A549 (cell line): Measurements from ENCODE around the gene NTRK3. TPM values are rescaled to one million over a fixed set of nuclear protein-coding genes. Genes with fewer than 3 reads are reported as not detected.

Experiments used
- ATAC-seq, 2 experiments: fragments of 200-7000 bp in 1 of 2; fragments of >200 bp in 1 of 2; cut with Nextera tagmentation in 1 of 2; cut with Tn5 transposase in 1 of 2; 3 replicates each; pipeline versions ENCODE4 v1.8.0 to v1.9.1; 2018 to 2020; ENCODE audit warnings: mild to moderate bottlenecking in 1 of 2, moderate library complexity in 1 of 2
- CTCF ChIA-PET: fragments of 300-600 bp; sonication (Branson Sonifier 250); formaldehyde crosslinking; extraction: SDS; loops from one replicate; lab custom pipeline; 2021; ENCODE audit warnings: antibody characterized with exemption, inconsistent platforms; lab: Yijun Ruan, JAX
- POLR2A ChIA-PET: fragments of 350-600 bp; formaldehyde crosslinking; extraction: SDS; loops from one replicate; lab custom pipeline; 2021; ENCODE audit warnings: antibody characterized with exemption, inconsistent platforms; lab: Yijun Ruan, JAX
- DNase-seq, 2 experiments: peaks; one replicate each; pipeline versions ENCODE4 v3.0.0 to v3.0.0-alpha.2; 2011 to 2016; ENCODE audit warnings: low read depth in 1 of 2, low spot score in 1 of 2
- FAIRE-seq: peaks from 2 replicates; lab custom pipeline; 2011; peaks lifted over from hg19 to GRCh38; lab: Jason Lieb, UNC
- H3K27ac ChIP-seq, 2 experiments: fragments of >200 bp; sonication (Bioruptor Twin); formaldehyde crosslinking; 3 replicates each; pipeline ENCODE4 v1.5.1; 2016 to 2017
- H3K4me1 ChIP-seq: fragments of >200 bp; sonication (Bioruptor Twin); formaldehyde crosslinking; 3 replicates; pipeline ENCODE4 v1.6.1; 2016
- H3K4me2 ChIP-seq: fragments of >200 bp; sonication (Bioruptor Twin); formaldehyde crosslinking; 3 replicates; pipeline ENCODE4 v1.6.1; 2016
- H3K4me3 ChIP-seq: fragments of >200 bp; sonication (Bioruptor Twin); formaldehyde crosslinking; 3 replicates; pipeline ENCODE4 v1.5.1; 2016
- H3K9me3 ChIP-seq: fragments of >200 bp; sonication (Bioruptor Twin); formaldehyde crosslinking; 3 replicates; pipeline ENCODE4 v1.6.1; 2016
- ATOH8 ChIP-seq: fragments of 250-450 bp; sonication (Bioruptor Pico); IDR thresholded peaks from 2 replicates; pipeline ENCODE4 v1.5.0; 2020; ENCODE audit warnings: low read depth, mild to moderate bottlenecking, moderate library complexity
- BCL3 ChIP-seq: fragments of >200 bp; sonication (Bioruptor Twin); formaldehyde crosslinking; IDR thresholded peaks from 3 replicates; pipeline ENCODE4 v1.6.1; 2016
- CEBPB ChIP-seq, 2 experiments: fragments of >200 bp in 1 of 2; sonication (Bioruptor Twin) in 1 of 2; formaldehyde crosslinking in 1 of 2; IDR thresholded peaks; 2 replicates each; pipeline ENCODE4 v1.6.1; 2012 to 2016
- CHD2 ChIP-seq: fragments of 150-350 bp; IDR thresholded peaks from 2 replicates; pipeline ENCODE4 v1.6.1; 2014; ENCODE audit warnings: low read length; ENCODE audit not compliant: partially characterized antibody
- E2F6 ChIP-seq: IDR thresholded peaks from 2 replicates; pipeline ENCODE4 v1.6.1; 2012; ENCODE audit warnings: low read depth, borderline replicate concordance
- ELK1 ChIP-seq: fragments of 150-350 bp; IDR thresholded peaks from 2 replicates; pipeline ENCODE4 v1.6.1; 2014; ENCODE audit warnings: low read depth, mild to moderate bottlenecking, low read length
- EP300 ChIP-seq, 2 experiments: fragments of >200 bp; sonication (Bioruptor Twin); formaldehyde crosslinking; IDR thresholded peaks; 2 replicates in 1 of 2; 3 replicates in 1 of 2; pipeline ENCODE4 v1.6.1; 2016 to 2017
- ESRRA ChIP-seq: fragments of 150-350 bp; IDR thresholded peaks from 2 replicates; pipeline ENCODE4 v1.6.1; 2014; ENCODE audit warnings: mild to moderate bottlenecking, low read length, borderline replicate concordance
- HMGXB4 ChIP-seq: fragments of 250-450 bp; sonication (Bioruptor Pico); IDR thresholded peaks from 2 replicates; pipeline ENCODE4 v1.5.0; 2021; ENCODE audit warnings: mild to moderate bottlenecking, moderate library complexity, borderline replicate concordance
- HOXA7 ChIP-seq: fragments of 250-450 bp; sonication (Bioruptor Pico); IDR thresholded peaks from 2 replicates; pipeline ENCODE4 v1.5.0; 2020; ENCODE audit warnings: mild to moderate bottlenecking, moderate library complexity
- JUNB ChIP-seq: fragments of >200 bp; sonication (Bioruptor Twin); formaldehyde crosslinking; IDR thresholded peaks from 2 replicates; pipeline ENCODE4 v1.6.1; 2016
- KDM5A ChIP-seq: fragments of 200-600 bp; sonication (generic); IDR thresholded peaks from 2 replicates; pipeline ENCODE4 v1.6.1; 2016; ENCODE audit warnings: antibody characterized with exemption, mild to moderate bottlenecking
- NFE2L2 ChIP-seq: fragments of 150-350 bp; conservative IDR thresholded peaks from 2 replicates; pipeline ENCODE4 v1.6.1; 2014; ENCODE audit warnings: low read length
- NPAS2 ChIP-seq: fragments of 250-450 bp; sonication (Bioruptor Pico); IDR thresholded peaks from 2 replicates; pipeline ENCODE4 v1.8.0; 2022; ENCODE audit warnings: mild to moderate bottlenecking, moderate library complexity, borderline replicate concordance
- NR3C1 ChIP-seq: fragments of >200 bp; sonication (Bioruptor Twin); formaldehyde crosslinking; IDR thresholded peaks from 3 replicates; pipeline ENCODE4 v1.6.1; 2017
- PHF8 ChIP-seq: fragments of 200-600 bp; sonication (generic); IDR thresholded peaks from 2 replicates; pipeline ENCODE4 v1.6.1; 2016; ENCODE audit warnings: low read depth, mild to moderate bottlenecking, antibody characterized with exemption, moderate library complexity, borderline replicate concordance
- RAD21 ChIP-seq, 2 experiments: fragments of >200 bp in 1 of 2; sonication (Bioruptor Twin) in 1 of 2; formaldehyde crosslinking in 1 of 2; IDR thresholded peaks in 1 of 2; conservative IDR thresholded peaks in 1 of 2; 2 replicates in 1 of 2; 3 replicates in 1 of 2; pipeline ENCODE4 v1.6.1; 2012 to 2018; ENCODE audit warnings: inconsistent platforms in 1 of 2
- RARB ChIP-seq: fragments of 250-450 bp; sonication (Bioruptor Pico); IDR thresholded peaks from 2 replicates; pipeline ENCODE4 v1.8.0; 2021; ENCODE audit warnings: mild to moderate bottlenecking, moderate library complexity
- USF2 ChIP-seq: fragments of 450-650 bp; IDR thresholded peaks from 2 replicates; pipeline ENCODE4 v1.6.1; 2014; ENCODE audit warnings: antibody characterized with exemption
- ZC3H11A ChIP-seq: fragments of 450-650 bp; IDR thresholded peaks from 2 replicates; pipeline ENCODE4 v1.6.1; 2014; ENCODE audit warnings: antibody characterized with exemption, mild to moderate bottlenecking
- ZSCAN20 ChIP-seq: fragments of 250-450 bp; sonication (Bioruptor Pico); IDR thresholded peaks from 2 replicates; pipeline ENCODE4 v1.8.0; 2022; ENCODE audit warnings: mild to moderate bottlenecking, moderate library complexity
- WGBS: methylation state at CpG from one replicate; pipeline ENCODE4 v1.1.6; 2017; ENCODE audit errors: missing lambda C conversion rate; 5-methylcytosine and 5-hydroxymethylcytosine counted together
- polyA plus RNA-seq, 4 experiments: library from polyadenylated mRNA; depleted of rRNA in 3 of 4; stranded (reverse); fragments of >200 nt; fragmentation: RNase III in 1 of 4; extraction: RNeasy Plus Mini Kit Qiagen cat#74134 plus additional on column Dnase treatment in 1 of 4; gene quantifications; 2 replicates in 3 of 4; 3 replicates in 1 of 4; pipeline ENCODE4 v1.2.3, GENCODE V29; 2011 to 2017

Gene NTRK3
- polyA plus RNA-seq, 2 of the 4 experiments (the other 2 are of a cell fraction): 55.0 to 55.2 TPM

GRCh38 chr15:88127432-88127790 is 129.1 kb downstream of the NTRK3 start:
- ChIA-PET POLR2A (no interaction called here), CTCF (no interaction called here)
- ATAC-seq (no peak), FAIRE-seq (no peak)
- Histone ChIP-seq H3K4me3 (no peak overlapping the region), H3K9me3 (no peaks in the 10 kb centered on the region), H3K4me2 (no peak overlapping the region), H3K4me1 (no peaks in the 10 kb centered on the region)
- TF ChIP-seq HOXA7 (no peak), RARB (CRISPR knock-in tag) (no peak), BCL3 (no peak)
- TF ChIP-seq, all 56 proteins: peak for 0
- H3K27ac ChIP-seq: no peak overlapping the region
- no peak for DNase-seq

GRCh38 chr15:88126695-88127431 is 129.7 kb downstream of the NTRK3 start:
- no peak for FAIRE-seq
- H3K4me2 ChIP-seq: no peak overlapping the region
- no peak for DNase-seq
- H3K4me1 ChIP-seq: no peaks in the 10 kb centered on the region
- no peaks in the 10 kb centered on the region for H3K9me3 ChIP-seq
- POLR2A ChIA-PET: no interaction called here
- no peak overlapping the region for H3K4me3 ChIP-seq
- CTCF ChIA-PET: no interaction called here
- no peak overlapping the region for H3K27ac ChIP-seq
- TF ChIP-seq CEBPB (IDR thresholded peaks at IDR 0.05) (no peak), NFE2L2 (no peak), RARB (CRISPR knock-in tag) (no peak), ATOH8 (CRISPR knock-in tag) (no peak), ELK1 (no peak), NR3C1 (no peak), EP300 (IDR thresholded peaks at IDR 0.05) (no peak), KDM5A (no peak), CHD2 (no peak), PHF8 (no peak), ESRRA (no peak)
- ATAC-seq: no peak
- 28% methylated on average over 6 of the region's 6 CpGs for WGBS

GRCh38 chr15:88125576-88125975 is 131.0 kb downstream of the NTRK3 start:
- DNase-seq (no peak), FAIRE-seq (no peak), ATAC-seq (no peak)
- Histone ChIP-seq H3K9me3 (no peaks in the 10 kb centered on the region), H3K4me3 (no peak overlapping the region), H3K27ac (no peak overlapping the region), H3K4me2 (no peak overlapping the region), H3K4me1 (no peaks in the 10 kb centered on the region)
- POLR2A ChIA-PET: no interaction called here
- no peak for TF ChIP-seq HMGXB4
- TF ChIP-seq ZSCAN20: no peak
- no peak for TF ChIP-seq E2F6
- no peak for TF ChIP-seq NPAS2 (CRISPR knock-in tag)
- TF ChIP-seq ZC3H11A: no peak
- no peak for TF ChIP-seq USF2
- no peak for TF ChIP-seq RAD21 (conservative IDR thresholded peaks at IDR 0.05 in 1 of 2, IDR thresholded peaks at IDR 0.05 in 1 of 2)
- TF ChIP-seq CEBPB (IDR thresholded peaks at IDR 0.05): no peak
- TF ChIP-seq JUNB: no peak
- TF ChIP-seq KDM5A: no peak
- CTCF ChIA-PET: no interaction called here
- 59% methylated on average over 7 of the region's 7 CpGs for WGBS
